Measurements from ENCODE around the gene ZNF784. TPM values are rescaled to one million over a fixed set of nuclear protein-coding genes. Genes with fewer than 3 reads are reported as not detected.

The ZNF784 gene
- total RNA-seq, 1 experiment from 2014 or later, result 9.9 TPM

- TF ChIP-seq ELF4 (CRISPR knock-in tag; IDR thresholded peaks at IDR 0.05; ENCODE audit: low read depth) (no peak), TCF7 (CRISPR knock-in tag; IDR thresholded peaks at IDR 0.05; ENCODE audit: low read depth) (no peak), EMX1 (CRISPR knock-in tag; IDR thresholded peaks at IDR 0.05) (no peak), GRHL2 (CRISPR knock-in tag; IDR thresholded peaks at IDR 0.05; ENCODE audit: insufficient replicate concordance, severe bottlenecking) (no peak), AR (CRISPR knock-in tag; IDR thresholded peaks at IDR 0.05) (no peak), AFF4 (CRISPR knock-in tag; IDR thresholded peaks at IDR 0.05; ENCODE audit: borderline replicate concordance) (no peak), TEAD4 (CRISPR knock-in tag; IDR thresholded peaks at IDR 0.05) (peak; percentile 77; the same call in 1 of the 2 replicates), ZNF263 (CRISPR knock-in tag; IDR thresholded peaks at IDR 0.05; ENCODE audit: low read depth) (no peak), HMGXB4 (CRISPR knock-in tag; IDR thresholded peaks at IDR 0.05) (no peak), PREB (CRISPR knock-in tag; IDR thresholded peaks at IDR 0.05; ENCODE audit: borderline replicate concordance) (no peak), CREM (CRISPR knock-in tag; IDR thresholded peaks at IDR 0.05) (peak; percentile 48; the same call in 1 of the 2 replicates), ZNF423 (CRISPR knock-in tag; IDR thresholded peaks at IDR 0.05) (no peak), NR3C1 (CRISPR knock-in tag; conservative IDR thresholded peaks at IDR 0.05; ENCODE audit: low read depth) (no peak), GTF2I (CRISPR knock-in tag; conservative IDR thresholded peaks at IDR 0.05) (peak; percentile 92), NFE2L1 (CRISPR knock-in tag; IDR thresholded peaks at IDR 0.05) (peak; percentile 37; the same call in 1 of the 2 replicates), USF1 (CRISPR knock-in tag; IDR thresholded peaks at IDR 0.05) (no peak; the same call in 1 of the 2 replicates), SOX15 (CRISPR knock-in tag; IDR thresholded peaks at IDR 0.05) (no peak), ZBTB21 (CRISPR knock-in tag; IDR thresholded peaks at IDR 0.05; ENCODE audit: borderline replicate concordance) (no peak), E2F5 (CRISPR knock-in tag; IDR thresholded peaks at IDR 0.05) (no peak; the same call in 1 of the 2 replicates), NFATC4 (CRISPR knock-in tag; IDR thresholded peaks at IDR 0.05) (no peak), E2F4 (CRISPR knock-in tag; IDR thresholded peaks at IDR 0.05; ENCODE audit: borderline replicate concordance, low read depth) (0 out of 2 replicates have a peak, but pooled peaks have one; percentile 56), USF2 (CRISPR knock-in tag; IDR thresholded peaks at IDR 0.05) (no peak), TEAD1 (CRISPR knock-in tag; IDR thresholded peaks at IDR 0.05) (peak; percentile 46; the same call in 1 of the 2 replicates), JUN (CRISPR knock-in tag; IDR thresholded peaks at IDR 0.05) (no peak), SP1 (CRISPR knock-in tag; conservative IDR thresholded peaks at IDR 0.05) (no peak), FOXP1 (CRISPR knock-in tag; IDR thresholded peaks at IDR 0.05; ENCODE audit: borderline replicate concordance) (no peak; the same call in 1 of the 2 replicates)
Observed at GRCh38 chr19:55581145-55581822, 43.1 kb downstream of the ZNF784 start (continued).
